HG02798 (cell line): Measurements from ENCODE around the gene USPL1.
"Not testable (repeated sequence)": the region's sequence is repeated elsewhere in the genome, so short reads cannot be mapped to it uniquely, and the experiment has no call there.

Experiments used
- ATAC-seq: cut with Tn5 transposase; IDR thresholded peaks from one replicate; pipeline ENCODE4 v1.9.1; 2021; ENCODE audit warnings: mild to moderate bottlenecking; ENCODE audit not compliant: unreplicated experiment, poor library complexity

Gene USPL1

DNA sequence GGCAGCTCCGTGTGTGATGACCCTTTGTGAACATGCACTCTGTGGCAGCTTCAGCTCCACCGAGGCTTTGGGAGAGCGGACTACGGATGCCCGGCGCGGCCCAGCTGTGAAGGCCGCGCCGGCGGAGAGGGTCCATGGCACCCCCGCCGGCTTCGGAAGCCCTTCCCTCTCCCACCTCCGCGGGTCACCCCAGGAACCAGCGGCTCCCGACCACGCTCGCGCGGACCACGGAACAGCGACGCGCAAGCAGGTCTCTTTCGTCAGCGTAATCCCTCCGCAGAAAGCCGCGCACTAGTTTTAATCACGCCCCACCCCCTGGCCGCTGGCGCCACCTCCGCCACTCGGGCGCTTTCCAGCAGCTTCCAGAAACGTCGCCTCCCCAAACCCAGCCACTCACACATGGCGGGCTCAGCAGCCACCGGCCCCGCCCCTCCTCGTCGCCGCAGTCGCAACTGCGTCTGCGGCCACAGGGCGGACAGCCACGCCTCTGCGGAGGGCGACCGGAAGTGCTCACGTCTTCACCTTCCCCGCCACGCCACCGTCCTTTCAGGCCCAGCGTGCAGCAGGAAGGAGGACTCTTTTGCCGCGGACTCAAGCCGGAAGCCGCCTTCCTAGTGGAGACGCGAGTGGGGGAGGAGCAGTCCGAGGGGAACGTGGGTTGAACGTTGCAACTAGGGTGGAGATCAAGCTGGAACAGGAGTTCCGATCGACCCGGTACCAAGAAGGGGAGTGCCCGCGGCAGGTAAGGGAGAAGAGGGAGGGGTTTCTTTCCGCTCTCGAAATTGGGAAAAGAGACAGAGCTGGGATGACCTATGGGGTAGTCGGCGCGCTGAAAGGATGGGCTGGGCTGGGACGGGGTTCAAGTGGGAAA is at the start of gene USPL1:
Gene USPL1 (plus strand): TSS at position 606 of the 871 bp plus-strand sequence. CDS start 3,221 bp downstream, outside the sequence.
- peak; percentile 95 for ATAC-seq

- no peak for ATAC-seq
These were observed 47.7 kb upstream of the USPL1 start for GRCh38 chr13:30569901-30570576.

- ATAC-seq: no peak
These were observed 47.0 kb upstream of the USPL1 start for GRCh38 chr13:30570691-30571090.

- ATAC-seq: peak; percentile 59
These were observed 44.9 kb upstream of the USPL1 start for GRCh38 chr13:30572859-30573275.

DNA sequence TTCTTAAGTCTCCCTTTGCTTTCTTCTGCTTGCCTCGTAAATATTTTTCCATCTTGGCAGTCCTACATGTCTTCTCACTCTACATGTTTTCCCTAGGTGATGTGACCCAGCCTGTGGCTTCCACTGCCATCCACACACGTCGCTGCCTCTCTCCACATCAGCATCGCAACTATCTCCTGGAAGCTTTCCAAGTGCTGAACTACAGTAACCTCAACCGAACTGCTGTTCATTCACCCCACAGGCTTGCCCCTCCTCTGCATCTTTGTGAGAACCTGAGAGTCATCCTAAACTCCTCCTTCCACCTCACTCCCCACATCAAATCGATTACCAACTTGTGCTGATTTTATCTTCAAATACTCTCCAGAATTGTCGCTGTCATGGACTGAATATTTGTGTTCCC is 41.2 kb upstream of the USPL1 start:
- ATAC-seq: no peak

DNA sequence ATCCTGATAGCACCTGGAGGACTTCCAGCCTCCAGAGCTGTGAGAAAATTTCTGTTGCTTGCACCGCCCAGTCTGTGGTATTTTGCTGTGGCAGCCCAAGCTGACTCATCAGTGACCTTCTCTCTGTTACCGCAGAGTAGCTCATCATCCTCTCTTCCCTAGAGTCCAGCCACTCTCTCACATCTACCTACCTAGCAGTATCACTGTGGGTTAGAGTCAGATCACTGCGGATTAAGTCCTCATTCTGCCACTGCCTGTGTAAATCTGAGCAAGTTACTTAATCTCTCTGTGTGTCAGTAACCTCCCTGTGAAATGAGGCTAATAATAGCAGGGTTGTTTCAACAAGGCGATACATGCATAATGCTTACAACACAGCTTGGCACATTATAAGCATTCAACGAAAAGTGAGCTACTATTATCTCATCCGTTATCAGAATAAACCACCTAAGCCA is 40.3 kb upstream of the USPL1 start:
- peak; percentile 92 for ATAC-seq

- no peak for ATAC-seq
These were observed 36.7 kb upstream of the USPL1 start for GRCh38 chr13:30580852-30581502.

- ATAC-seq: no peak
These were observed 36.1 kb upstream of the USPL1 start for GRCh38 chr13:30581582-30581981.

DNA sequence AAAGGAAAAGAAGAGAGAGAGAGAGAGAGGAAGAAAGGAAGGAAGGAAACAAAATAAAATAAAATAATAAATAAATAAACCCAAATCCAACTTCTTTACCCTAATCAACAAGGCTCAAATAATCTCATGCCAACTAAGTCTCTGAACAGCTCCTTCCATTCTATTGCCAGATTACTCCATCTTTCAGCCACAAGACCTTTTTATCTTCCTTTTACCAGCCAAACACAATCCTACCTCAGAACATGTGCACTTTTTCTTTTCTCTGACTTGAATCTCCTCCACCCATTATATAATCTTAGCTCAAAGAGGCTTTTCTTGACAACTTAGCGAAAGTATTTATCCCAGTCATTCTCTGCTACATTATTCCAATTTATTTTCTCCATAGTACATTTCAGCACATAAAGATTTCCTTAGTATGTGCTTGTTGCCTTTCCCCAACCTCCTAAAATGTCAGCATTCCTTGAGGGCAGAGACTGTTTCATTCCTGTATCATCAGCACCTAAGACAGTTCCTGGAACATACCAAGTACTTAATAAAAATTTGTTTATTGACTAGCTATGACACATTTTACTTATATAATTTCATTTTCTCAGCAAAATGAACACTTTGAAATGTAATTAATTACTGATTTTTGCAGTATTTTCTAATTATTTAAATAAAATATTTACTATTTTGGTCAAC is 33.5 kb upstream of the USPL1 start:
- no peak for ATAC-seq

DNA sequence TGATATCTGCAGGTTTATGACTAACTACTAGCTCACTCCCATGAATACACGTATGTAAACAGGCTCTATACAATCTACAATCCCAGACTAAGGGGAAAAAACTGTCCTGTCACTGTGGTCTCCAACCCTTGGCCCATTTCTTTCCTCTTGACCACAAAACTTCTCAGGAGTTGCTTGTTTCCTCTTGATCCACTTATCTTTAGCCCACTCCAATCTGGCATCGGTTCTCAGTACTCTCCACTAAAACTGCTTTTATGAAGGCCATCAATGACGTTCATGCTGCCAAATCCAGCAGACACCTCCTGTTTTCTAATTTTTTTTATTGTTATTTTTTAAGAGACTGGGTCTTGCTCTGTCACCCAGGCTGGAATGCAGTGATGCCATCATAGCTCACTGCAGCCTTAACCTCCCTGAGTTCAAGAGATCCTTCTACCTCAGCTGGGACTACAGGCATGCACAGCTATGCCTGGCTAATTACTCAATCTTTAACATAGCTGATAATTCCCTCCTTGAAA is 31.9 kb upstream of the USPL1 start:
- no peak for ATAC-seq

DNA sequence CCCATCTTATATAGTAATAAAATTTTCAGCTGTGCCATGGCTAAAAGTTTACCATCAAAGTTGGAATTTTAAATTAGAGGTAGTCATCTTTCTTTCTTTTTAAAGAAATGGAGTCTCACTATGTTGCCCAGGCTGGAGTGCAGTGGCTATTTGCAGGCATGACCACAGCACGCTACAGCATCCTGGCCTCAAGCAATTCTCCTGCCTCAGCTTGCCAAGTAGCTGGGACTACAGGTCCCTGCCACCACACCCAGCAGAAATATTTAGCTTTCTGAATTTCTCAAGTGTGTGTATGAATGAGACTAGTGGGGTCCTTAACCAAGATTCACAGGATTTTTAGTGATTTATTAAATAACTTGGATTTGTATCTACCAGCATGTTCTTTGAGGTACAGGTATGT is 30.5 kb upstream of the USPL1 start:
- ATAC-seq: no peak

- no peak for ATAC-seq
These were observed 30.0 kb upstream of the USPL1 start for GRCh38 chr13:30587739-30588138.

- ATAC-seq: no peak
These were observed 24.7 kb upstream of the USPL1 start for GRCh38 chr13:30593001-30593400.

DNA sequence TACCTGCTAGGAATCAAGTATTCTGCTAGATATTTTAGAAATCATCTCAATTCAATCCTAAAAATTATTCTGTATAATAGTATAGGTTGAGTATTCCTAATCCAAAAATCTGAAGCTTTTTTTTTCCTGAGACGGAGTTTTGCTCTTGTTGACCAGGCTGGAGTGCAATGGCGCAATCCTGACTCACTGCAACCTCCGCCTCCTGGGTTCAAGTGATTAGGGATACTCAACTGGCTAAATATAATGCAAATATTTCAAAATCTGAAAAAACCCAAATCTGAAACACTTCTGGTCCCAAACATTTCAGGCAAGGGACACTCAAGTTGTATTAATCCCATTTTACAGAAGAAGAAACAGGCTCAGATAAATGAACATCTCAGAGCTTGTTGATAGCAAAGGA is 17.2 kb upstream of the USPL1 start:
- ATAC-seq: no peak

- no peak for ATAC-seq
These were observed 15.9 kb upstream of the USPL1 start for GRCh38 chr13:30601836-30602235.

DNA sequence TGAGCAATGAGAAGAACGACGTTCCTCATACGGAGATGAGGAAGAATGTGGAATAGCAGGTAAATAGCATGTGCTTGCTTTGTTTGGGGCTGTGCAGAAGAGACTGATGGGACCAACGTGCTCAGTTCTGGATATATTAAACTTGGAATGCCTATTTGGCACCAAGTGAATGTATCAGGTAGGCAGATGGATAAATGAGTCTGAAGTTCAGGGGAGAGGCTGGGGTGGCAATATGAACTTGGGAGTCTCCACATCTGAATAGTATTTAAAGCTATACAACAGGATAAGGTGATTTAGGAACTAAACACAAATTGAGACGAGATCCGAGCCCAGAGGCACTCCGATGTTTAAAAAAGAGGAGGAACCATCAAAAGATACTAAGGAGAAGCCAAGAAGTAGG is 12.7 kb upstream of the USPL1 start:
- ATAC-seq: no peak

DNA sequence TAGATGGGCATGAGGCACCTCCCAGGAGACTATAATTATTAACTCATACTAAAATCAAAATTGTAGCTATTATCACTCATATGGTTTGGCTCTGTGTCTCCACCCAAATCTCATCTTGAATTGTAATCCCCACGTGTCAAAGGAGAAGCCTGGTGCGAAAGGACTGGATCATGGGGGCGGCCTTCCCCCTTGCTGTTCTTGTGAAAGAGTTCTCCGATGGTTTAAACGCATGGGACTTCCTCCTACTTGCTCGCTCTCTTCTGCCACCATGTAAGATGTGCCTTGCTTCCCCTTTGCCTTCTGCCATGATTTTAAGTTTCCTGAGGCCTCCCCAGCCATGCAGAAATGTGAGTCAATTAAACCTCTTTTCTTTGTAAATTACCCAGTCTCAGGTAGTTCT is 10.5 kb upstream of the USPL1 start:
- ATAC-seq: not testable (repeated sequence)

GRCh38 chr13:30607908-30608307 is 9.8 kb upstream of the USPL1 start:
- peak; percentile 99 for ATAC-seq

DNA sequence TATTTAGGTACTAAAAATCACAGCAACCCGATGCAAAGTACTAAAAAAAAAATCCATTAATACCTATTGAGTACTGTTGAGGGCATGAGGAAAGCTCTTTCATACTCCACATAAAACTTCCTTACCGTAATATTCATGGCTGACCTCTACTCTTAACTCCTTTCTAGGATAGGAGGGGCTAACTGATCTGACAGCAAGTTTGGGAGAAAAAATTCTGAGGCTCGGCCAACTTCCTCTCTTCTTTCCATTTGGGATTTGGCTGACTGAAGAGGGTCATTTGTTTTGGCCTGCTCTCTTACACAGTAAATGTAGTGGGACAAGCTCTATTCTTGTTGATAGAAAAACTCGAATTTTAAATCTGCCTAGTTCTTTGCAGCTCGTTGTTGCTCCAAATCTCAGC is 9.4 kb upstream of the USPL1 start:
- ATAC-seq: no peak

DNA sequence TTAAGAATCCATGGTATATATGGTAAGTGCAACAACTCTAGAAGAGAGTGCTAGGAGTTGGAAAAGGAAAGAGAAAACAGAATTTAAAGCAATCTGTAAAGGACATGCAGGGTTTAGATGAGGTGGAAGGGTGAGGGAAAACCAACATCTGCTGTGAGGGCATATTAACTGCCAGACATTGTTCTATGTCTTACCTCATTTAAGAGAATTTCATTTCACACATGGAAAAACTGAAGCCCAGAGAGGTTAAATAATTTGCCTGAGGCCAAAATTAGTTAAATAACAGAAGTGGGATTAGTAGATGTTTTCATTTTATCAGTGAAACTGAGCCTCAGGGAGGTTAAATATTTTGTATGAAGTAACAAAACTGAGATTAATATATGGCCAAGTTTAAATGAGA is 7.4 kb upstream of the USPL1 start:
- no peak for ATAC-seq
